Duodenal mucosa (tissue), 2 donors: ENCODE measurements around the gene DNAL1.

ENCODE experiments used
- H3K27ac ChIP-seq: one replicate; pipeline ENCODE4 v1.7.0; 2013; ENCODE audit warnings: low read depth, low read length
- H3K27me3 ChIP-seq, 2 donors: one replicate each; pipeline ENCODE4 v1.7.0; 2013; ENCODE audit warnings: low read length in 2 of 2, control low read depth in 1 of 2; ENCODE audit not compliant: insufficient read depth in 2 of 2, control insufficient read depth in 1 of 2
- H3K36me3 ChIP-seq, 2 donors: one replicate each; pipeline ENCODE4 v1.7.0; 2013; ENCODE audit warnings: low read length in 2 of 2, control low read depth in 1 of 2; ENCODE audit not compliant: insufficient read depth in 2 of 2, control insufficient read depth in 1 of 2
- H3K4me1 ChIP-seq, 2 donors: one replicate each; pipeline ENCODE4 v1.7.0; 2013; ENCODE audit warnings: low read length in 2 of 2, control low read depth in 1 of 2; ENCODE audit not compliant: insufficient read depth in 2 of 2, control insufficient read depth in 1 of 2
- H3K4me3 ChIP-seq, 2 donors: one replicate each; pipeline ENCODE4 v1.7.0; 2013; ENCODE audit warnings: low read length in 2 of 2, low read depth in 1 of 2
- H3K9ac ChIP-seq, 2 donors: one replicate each; pipeline ENCODE4 v1.7.0; 2013; ENCODE audit warnings: low read length in 2 of 2, low read depth in 1 of 2
- H3K9me3 ChIP-seq, 2 donors: one replicate each; pipeline ENCODE4 v1.7.0; 2013; ENCODE audit warnings: low read length in 2 of 2, control low read depth in 1 of 2; ENCODE audit not compliant: control insufficient read depth in 1 of 2

Gene DNAL1, protein sequence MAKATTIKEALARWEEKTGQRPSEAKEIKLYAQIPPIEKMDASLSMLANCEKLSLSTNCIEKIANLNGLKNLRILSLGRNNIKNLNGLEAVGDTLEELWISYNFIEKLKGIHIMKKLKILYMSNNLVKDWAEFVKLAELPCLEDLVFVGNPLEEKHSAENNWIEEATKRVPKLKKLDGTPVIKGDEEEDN

GRCh38 chr14:73644531-73645247 lies at the start of gene DNAL1:
Gene DNAL1 (plus strand): TSS chr14:73644986. CDS start chr14:73645040, 54 bp downstream.
- Histone ChIP-seq H3K9ac (peak within 1 kb of the TSS; percentile 80 to 87), H3K36me3 (no peaks in the 10 kb centered on the region), H3K9me3 (no peaks in the 10 kb centered on the region), H3K27me3 (no peaks in the 10 kb centered on the region), H3K27ac (peak within 1 kb of the TSS; percentile 63), H3K4me1 (peaks cover 8 to 10% of the 10 kb centered on the region in 2 donors), H3K4me3 (peak within 1 kb of the TSS; percentile 99)

GRCh38 chr14:73599499-73599898 lies 45.3 kb upstream of the DNAL1 start:
- peaks cover 5 to 15% of the 10 kb centered on the region in 2 donors for H3K4me1 ChIP-seq
- no peak overlapping the region for H3K4me3 ChIP-seq
- no peak overlapping the region for H3K27ac ChIP-seq
- no peak overlapping the region for H3K9ac ChIP-seq
- no peaks in the 10 kb centered on the region for H3K27me3 ChIP-seq
- H3K9me3 ChIP-seq = no peaks in the 10 kb centered on the region
- no peaks in the 10 kb centered on the region for H3K36me3 ChIP-seq

DNA sequence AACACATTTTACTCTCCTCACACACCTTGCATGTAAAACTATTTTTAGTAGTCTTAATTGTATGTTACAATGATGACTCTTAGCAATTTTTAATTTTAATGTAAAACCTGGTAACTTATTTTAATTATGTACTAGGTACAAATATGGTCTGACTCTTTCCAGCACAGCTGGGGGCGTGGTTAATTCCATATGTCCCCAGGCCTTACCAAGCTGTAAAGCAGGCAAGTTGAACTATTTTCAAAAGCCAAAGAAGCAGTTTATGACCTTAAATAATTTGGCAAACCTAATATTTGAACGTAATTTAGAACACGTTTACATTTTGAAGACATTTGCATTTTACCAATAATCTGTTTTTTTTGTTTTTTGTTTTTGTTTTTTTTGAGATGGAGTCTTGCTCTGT lies 41.8 kb upstream of the DNAL1 start:
- Histone ChIP-seq H3K4me3 (no peak overlapping the region), H3K36me3 (no peaks in the 10 kb centered on the region), H3K27ac (no peak overlapping the region), H3K9ac (no peak overlapping the region), H3K9me3 (no peaks in the 10 kb centered on the region), H3K4me1 (peaks cover 5 to 15% of the 10 kb centered on the region in 2 donors), H3K27me3 (no peaks in the 10 kb centered on the region)

GRCh38 chr14:73606271-73606670 lies 38.5 kb upstream of the DNAL1 start:
- H3K9ac ChIP-seq = no peak overlapping the region
- H3K36me3 ChIP-seq = no peaks in the 10 kb centered on the region
- no peak overlapping the region for H3K4me3 ChIP-seq
- no peaks in the 10 kb centered on the region for H3K4me1 ChIP-seq
- H3K9me3 ChIP-seq = peaks cover 3 to 4% of the 10 kb centered on the region in 2 donors
- no peaks in the 10 kb centered on the region for H3K27me3 ChIP-seq
- H3K27ac ChIP-seq = no peak overlapping the region

GRCh38 chr14:73607241-73607640 lies 37.5 kb upstream of the DNAL1 start:
- peaks cover 3 to 4% of the 10 kb centered on the region in 2 donors for H3K9me3 ChIP-seq
- H3K4me1 ChIP-seq = no peaks in the 10 kb centered on the region
- no peak overlapping the region for H3K4me3 ChIP-seq
- H3K27me3 ChIP-seq = no peaks in the 10 kb centered on the region
- H3K36me3 ChIP-seq = no peaks in the 10 kb centered on the region
- no peak overlapping the region for H3K27ac ChIP-seq
- H3K9ac ChIP-seq = no peak overlapping the region

- no peak overlapping the region for H3K4me3 ChIP-seq
These were observed 34.1 kb upstream of the DNAL1 start for GRCh38 chr14:73610687-73611086.

DNA sequence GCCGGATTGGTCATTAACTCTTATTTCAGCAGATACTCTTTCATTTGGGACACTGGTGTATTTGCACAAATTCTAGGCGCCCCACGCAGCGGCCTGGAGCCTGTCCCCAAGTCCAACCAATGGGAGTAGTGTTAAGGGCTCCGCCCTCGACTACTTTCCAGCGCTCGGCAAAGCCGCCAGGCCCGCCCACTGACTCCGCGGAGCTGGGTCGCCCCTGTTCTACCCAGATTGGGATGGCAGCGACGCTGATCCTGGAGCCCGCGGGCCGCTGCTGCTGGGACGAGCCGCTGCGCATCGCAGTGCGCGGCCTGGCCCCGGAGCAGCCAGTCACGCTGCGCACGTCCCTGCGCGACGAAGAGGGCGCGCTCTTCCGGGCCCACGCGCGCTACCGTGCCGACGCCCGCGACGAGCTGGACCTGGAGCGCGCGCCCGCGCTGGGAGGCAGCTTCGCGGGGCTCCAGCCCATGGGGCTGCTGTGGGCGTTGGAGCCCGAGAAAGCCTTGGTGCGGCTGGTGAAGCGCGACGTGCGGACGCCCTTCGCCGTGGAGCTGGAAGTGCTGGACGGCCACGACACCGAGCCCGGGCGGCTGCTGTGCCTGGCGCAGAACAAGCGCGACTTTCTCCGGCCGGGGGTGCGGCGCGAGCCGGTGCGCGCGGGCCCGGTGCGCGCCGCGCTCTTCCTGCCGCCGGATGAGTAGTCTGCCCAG lies 32.3 kb upstream of the DNAL1 start, which contains the start of gene ACOT6:
TSS of gene ACOT6 (plus strand) at position 179 of the 707 bp plus-strand sequence. CDS start at position 234, 55 bp downstream.
- Histone ChIP-seq H3K4me1 (peaks cover 0 to 5% of the 10 kb centered on the region in 2 donors), H3K9me3 (peaks cover 3 to 4% of the 10 kb centered on the region in 2 donors), H3K9ac (peak within 1 kb of the TSS in 1 of 2 donors; percentile 74), H3K36me3 (no peaks in the 10 kb centered on the region), H3K27ac (peak within 1 kb of the TSS; percentile 50), H3K4me3 (peak within 1 kb of the TSS; percentile 69 to 77), H3K27me3 (no peaks in the 10 kb centered on the region)

More at GRCh38 chr14:73610687-73611086, 34.1 kb upstream of the DNAL1 start:
- Histone ChIP-seq H3K9ac (no peak overlapping the region), H3K27me3 (no peaks in the 10 kb centered on the region), H3K4me1 (peaks cover 0 to 5% of the 10 kb centered on the region in 2 donors), H3K27ac (no peak overlapping the region), H3K36me3 (no peaks in the 10 kb centered on the region), H3K9me3 (peaks cover 3 to 4% of the 10 kb centered on the region in 2 donors)

GRCh38 chr14:73613046-73613383 lies 31.8 kb upstream of the DNAL1 start:
- H3K27me3 ChIP-seq = no peaks in the 10 kb centered on the region
- no peaks in the 10 kb centered on the region for H3K36me3 ChIP-seq
- peaks cover 3 to 4% of the 10 kb centered on the region in 2 donors for H3K9me3 ChIP-seq
- H3K4me1 ChIP-seq = peaks cover 0 to 5% of the 10 kb centered on the region in 2 donors
- H3K4me3 ChIP-seq = peak overlapping the region; percentile 69 to 77
- H3K27ac ChIP-seq = peak overlapping the region; percentile 50
- peak overlapping the region in 1 of 2 donors; percentile 74 for H3K9ac ChIP-seq

GRCh38 chr14:73613419-73613963 lies 31.3 kb upstream of the DNAL1 start:
- Histone ChIP-seq H3K9me3 (peaks cover 3 to 4% of the 10 kb centered on the region in 2 donors), H3K27me3 (no peaks in the 10 kb centered on the region), H3K9ac (no peak overlapping the region), H3K4me3 (peak overlapping the region; percentile 69 to 77), H3K36me3 (no peaks in the 10 kb centered on the region), H3K27ac (no peak overlapping the region), H3K4me1 (peaks cover 0 to 5% of the 10 kb centered on the region in 2 donors)

- no peak overlapping the region for H3K4me3 ChIP-seq
- no peaks in the 10 kb centered on the region for H3K27me3 ChIP-seq
- no peaks in the 10 kb centered on the region for H3K36me3 ChIP-seq
- H3K27ac ChIP-seq = no peak overlapping the region
- H3K9me3 ChIP-seq = no peaks in the 10 kb centered on the region
- H3K9ac ChIP-seq = no peak overlapping the region
- peaks cover 0 to 5% of the 10 kb centered on the region in 2 donors for H3K4me1 ChIP-seq
These were observed 28.0 kb upstream of the DNAL1 start for GRCh38 chr14:73616831-73617230.
